Adrenal gland (tissue), 12 donors: Measurements from ENCODE around the gene TXN. TPM values are rescaled to one million over a fixed set of nuclear protein-coding genes. Genes with fewer than 3 reads are reported as not detected.
"Not testable (repeated sequence)": the region's sequence is repeated elsewhere in the genome, so short reads cannot be mapped to it uniquely, and the experiment has no call there.

Experiments used
- DNase-seq, 7 donors: peaks; one replicate each; pipeline ENCODE4 v3.0.0-alpha.2; 2019 to 2020
- H3K27ac ChIP-seq, 5 donors: fragments of 200-600 bp; sonication (generic) in 4 of 5; 1 replicate in 3 of 5; 2 replicates in 2 of 5; pipeline versions ENCODE4 v1.5.1 to v1.8.0; 2016 to 2020; ENCODE audit warnings: mild to moderate bottlenecking in 1 of 5
- H3K27me3 ChIP-seq: fragments of 200-600 bp; 2 replicates; pipeline ENCODE4 v1.8.0; 2021
- H3K36me3 ChIP-seq, 2 donors: fragments of 200-600 bp; replicated peaks in 1 of 2; 1 replicate in 1 of 2; 2 replicates in 1 of 2; pipeline versions ENCODE4 v1.5.1 to v1.8.0; 2018 to 2022
- H3K4me1 ChIP-seq, 2 donors: fragments of 200-600 bp; replicated peaks in 1 of 2; 1 replicate in 1 of 2; 2 replicates in 1 of 2; pipeline versions ENCODE4 v1.5.1 to v1.8.0; 2018 to 2021
- H3K4me3 ChIP-seq, 4 donors: fragments of 200-600 bp; sonication (generic) in 3 of 4; one replicate each; pipeline ENCODE4 v1.5.1; 2016 to 2018
- H3K9me3 ChIP-seq, 3 donors: fragments of 200-600 bp; sonication (generic) in 1 of 3; replicated peaks in 1 of 3; 1 replicate in 2 of 3; 2 replicates in 1 of 3; pipeline versions ENCODE4 v1.5.1 to v1.8.0; 2016 to 2021
- POLR2A ChIP-seq, 2 donors: fragments of 450-650 bp; IDR thresholded peaks; one replicate each; pipeline ENCODE4 v1.6.1; 2017; ENCODE audit warnings: antibody characterized with exemption in 2 of 2, mild to moderate bottlenecking in 2 of 2, moderate library complexity in 1 of 2
- WGBS, 4 donors: extraction: QIAGEN DNeasy Blood & Tissue Kit in 2 of 4; methylation state at CpG; one replicate each; pipeline versions ENCODE4 v1.1.5 to v1.1.7; 2013 to 2017; 5-methylcytosine and 5-hydroxymethylcytosine counted together
- intact Hi-C, 2 donors: fragments of 100-400 bp; cut with DNase I; formaldehyde crosslinking; loops; one replicate each; pipeline versions ENCODE4 v1.14.1 to v1.15.0; 2022 to 2023
- polyA plus RNA-seq, 3 donors: library from polyadenylated mRNA; stranded (reverse); fragments of 200-250 nt in 2 of 3; fragments of 350-450 nt in 1 of 3; fragmentation: Illumina TruSeq in 1 of 3; extraction: RNeasy Lipid Tissue Mini Kit (QIAGEN cat#74804) in 1 of 3; gene quantifications; one replicate each; pipeline ENCODE4 v1.2.3, GENCODE V29; 2013 to 2014
- total RNA-seq, 9 donors: library from RNA; depleted of rRNA in 4 of 9; stranded (reverse); fragments of >200 nt in 4 of 9; fragments of 120-200 nt in 1 of 9; fragmentation: NEBNext Ultra II Directional in 1 of 9; extraction: Animal tissue kit (Norgen Biotek cat#: 25700) in 1 of 9; gene quantifications; one replicate each; pipeline versions ENCODE4 v1.1.0 to v1.2.4, GENCODE V29; 2013 to 2023
- TF ChIP-seq, protein P1 (sequence below), 6 experiments: fragments of 450-650 bp in 4 of 6; fragments of 200-600 bp in 2 of 6; sonication (generic) in 1 of 6; IDR thresholded peaks; 1 replicate in 5 of 6; 2 replicates in 1 of 6; pipeline versions ENCODE4 v1.5.1 to v1.8.0; 2016 to 2021; ENCODE audit warnings: antibody characterized with exemption in 6 of 6, mild to moderate bottlenecking in 2 of 6, moderate library complexity in 1 of 6
- donor health status: healthy with polysubstance abuse.
- donor health status: Bipolar disorder and iron deficiency.
- donor health status: DM: yes; HTN: yes; CAD: no.
- donor health status: DM: no; HTN: no; CAD: no.
- donor health status: DM: no; HTN: no; CAD: no.
- donor health status: DM: yes; HTN: yes; CAD: no.

The TXN gene
- total and polyA plus RNA-seq, 12 donors: 60.3 to 331 (median 112) TPM

- 10 to 16% (median 11%) methylated on average over 17 of the region's 17 CpGs for WGBS, 4 donors
- TF ChIP-seq POLR2A (IDR thresholded peaks at IDR 0.05): no peak
- TF ChIP-seq, protein P1, sequence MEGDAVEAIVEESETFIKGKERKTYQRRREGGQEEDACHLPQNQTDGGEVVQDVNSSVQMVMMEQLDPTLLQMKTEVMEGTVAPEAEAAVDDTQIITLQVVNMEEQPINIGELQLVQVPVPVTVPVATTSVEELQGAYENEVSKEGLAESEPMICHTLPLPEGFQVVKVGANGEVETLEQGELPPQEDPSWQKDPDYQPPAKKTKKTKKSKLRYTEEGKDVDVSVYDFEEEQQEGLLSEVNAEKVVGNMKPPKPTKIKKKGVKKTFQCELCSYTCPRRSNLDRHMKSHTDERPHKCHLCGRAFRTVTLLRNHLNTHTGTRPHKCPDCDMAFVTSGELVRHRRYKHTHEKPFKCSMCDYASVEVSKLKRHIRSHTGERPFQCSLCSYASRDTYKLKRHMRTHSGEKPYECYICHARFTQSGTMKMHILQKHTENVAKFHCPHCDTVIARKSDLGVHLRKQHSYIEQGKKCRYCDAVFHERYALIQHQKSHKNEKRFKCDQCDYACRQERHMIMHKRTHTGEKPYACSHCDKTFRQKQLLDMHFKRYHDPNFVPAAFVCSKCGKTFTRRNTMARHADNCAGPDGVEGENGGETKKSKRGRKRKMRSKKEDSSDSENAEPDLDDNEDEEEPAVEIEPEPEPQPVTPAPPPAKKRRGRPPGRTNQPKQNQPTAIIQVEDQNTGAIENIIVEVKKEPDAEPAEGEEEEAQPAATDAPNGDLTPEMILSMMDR (IDR thresholded peaks at IDR 0.05): no peak
- intact Hi-C loops: no loop called here
- DNase-seq: no peak
- no peaks in the 10 kb centered on the region for H3K27me3 ChIP-seq
- H3K36me3 ChIP-seq: peaks cover 0 to 3% of the 10 kb centered on the region in 2 donors
- peak overlapping the region in 4 of 5 donors; percentile 70 to 92 (median 88) for H3K27ac ChIP-seq
- H3K9me3 ChIP-seq: no peaks in the 10 kb centered on the region
- peak overlapping the region in 2 of 4 donors; percentile 72 to 88 for H3K4me3 ChIP-seq
- H3K4me1 ChIP-seq: peaks cover 9 to 30% of the 10 kb centered on the region in 2 donors
These were observed 1.3 kb downstream of the TXN start for GRCh38 chr9:110255034-110255462.

- H3K4me3 ChIP-seq: peak overlapping the region in 1 of 4 donors; percentile 72
- no peaks in the 10 kb centered on the region for H3K9me3 ChIP-seq
- 80 to 96% (median 86%) methylated on average over 2 of the region's 2 CpGs for WGBS, 4 donors
- peak overlapping the region in 1 of 5 donors; percentile 90 for H3K27ac ChIP-seq
- peaks cover 0 to 3% of the 10 kb centered on the region in 2 donors for H3K36me3 ChIP-seq
- intact Hi-C loops: no loop called here
- TF ChIP-seq POLR2A (IDR thresholded peaks at IDR 0.05): no peak
- TF ChIP-seq, protein P1 (IDR thresholded peaks at IDR 0.05): no peak
- H3K27me3 ChIP-seq: no peaks in the 10 kb centered on the region
- H3K4me1 ChIP-seq: peaks cover 9 to 30% of the 10 kb centered on the region in 2 donors
- DNase-seq: no peak
These were observed 1.8 kb downstream of the TXN start for GRCh38 chr9:110254500-110254899.

DNA sequence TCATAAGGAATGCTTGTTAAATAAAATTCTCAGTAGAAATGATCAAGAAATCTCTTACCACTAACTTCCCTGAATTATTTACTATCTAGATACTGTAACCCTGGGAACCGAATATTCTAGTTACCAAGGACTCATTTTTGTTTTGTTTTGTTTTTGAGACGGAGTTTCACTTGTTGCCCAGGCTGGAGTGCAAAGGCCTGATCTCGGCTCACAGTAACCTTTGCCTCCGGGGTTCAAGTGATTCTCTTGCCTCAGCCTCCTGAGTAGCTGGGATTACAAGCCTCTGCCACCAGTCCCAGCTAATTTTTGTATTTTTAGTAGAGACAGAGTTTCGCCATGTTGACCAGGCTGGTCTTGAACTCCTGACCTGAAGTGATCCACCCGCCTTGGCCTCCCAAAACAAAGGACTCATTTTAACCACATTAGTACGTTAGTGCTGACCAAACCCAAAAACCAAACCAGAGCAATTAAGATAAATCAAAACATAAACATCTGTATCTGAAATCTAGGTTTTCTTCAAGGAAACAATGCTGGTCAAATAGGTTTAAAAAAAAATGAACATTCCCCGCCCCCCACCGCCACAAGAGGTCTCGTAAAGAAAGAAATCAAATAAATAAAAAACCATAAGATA lies 3.7 kb downstream of the TXN start:
- Histone ChIP-seq H3K4me3 (no peak overlapping the region), H3K27ac (no peak overlapping the region), H3K9me3 (no peaks in the 10 kb centered on the region), H3K27me3 (no peaks in the 10 kb centered on the region), H3K4me1 (peaks cover 6 to 26% of the 10 kb centered on the region in 2 donors), H3K36me3 (peaks cover 0 to 9% of the 10 kb centered on the region in 2 donors)
- DNase-seq: no peak
- intact Hi-C loops: no loop called here
- TF ChIP-seq, protein P1 (IDR thresholded peaks at IDR 0.05): no peak
- no peak for TF ChIP-seq POLR2A (IDR thresholded peaks at IDR 0.05)
- 69 to 82% (median 75%) methylated on average over 10 of the region's 10 CpGs for WGBS, 4 donors

- H3K4me3 ChIP-seq, H3K27me3 ChIP-seq, H3K27ac ChIP-seq, DNase-seq, intact Hi-C loops, H3K9me3 ChIP-seq, H3K36me3 ChIP-seq: not testable (repeated sequence)
- 95 to 100% (median 99%) methylated on average over 5 of the region's 5 CpGs for WGBS, 4 donors
- H3K4me1 ChIP-seq: peaks cover 0 to 19% of the 10 kb centered on the region in 2 donors
These were observed 4.5 kb downstream of the TXN start for GRCh38 chr9:110251770-110252169.

GRCh38 chr9:110251212-110251611 lies 5.1 kb downstream of the TXN start:
- 86 to 95% (median 88%) methylated on average over 4 of the region's 4 CpGs for WGBS, 4 donors
- Histone ChIP-seq H3K9me3 (no peaks in the 10 kb centered on the region), H3K36me3 (peaks cover 0 to 9% of the 10 kb centered on the region in 2 donors), H3K27me3 (no peaks in the 10 kb centered on the region), H3K27ac (no peak overlapping the region), H3K4me1 (peaks cover 0 to 19% of the 10 kb centered on the region in 2 donors), H3K4me3 (no peak overlapping the region)
- no peak for TF ChIP-seq POLR2A (IDR thresholded peaks at IDR 0.05)
- TF ChIP-seq, protein P1 (IDR thresholded peaks at IDR 0.05): no peak
- intact Hi-C loops: no loop called here
- DNase-seq: no peak
